Activated CD4-positive, alpha-beta T cell treated with anti-CD3 and anti-CD28 coated beads, Interleukin-2, Interleukin-4, amounts not matched to agents 100 ng/mL and 50 ng/mL, durations not matched to agents 16 hours and 8 hours (primary cell): Measurements from ENCODE around the gene TSPAN18.

Source experiments
- DNase-seq: peaks from one replicate; pipeline ENCODE4 v3.0.0-alpha.2; 2020; ENCODE audit warnings: low spot score

TSPAN18 gene

GRCh38 chr11:44887636-44888035, 160.9 kb downstream of the TSPAN18 start:
- DNase-seq, result no peak

- DNase-seq, result no peak
Observed at GRCh38 chr11:44889266-44889665, 162.5 kb downstream of the TSPAN18 start.

GRCh38 chr11:44892843-44893242, 166.1 kb downstream of the TSPAN18 start:
- DNase-seq, result no peak

- no peak for DNase-seq
Observed at GRCh38 chr11:44893308-44893822, 166.6 kb downstream of the TSPAN18 start.

GRCh38 chr11:44893846-44894617, 167.3 kb downstream of the TSPAN18 start:
- peak; percentile 48 for DNase-seq

- no peak for DNase-seq
Observed at GRCh38 chr11:44899959-44900358, 173.2 kb downstream of the TSPAN18 start.

GRCh38 chr11:44901120-44901633, 174.4 kb downstream of the TSPAN18 start:
- DNase-seq, result no peak

GRCh38 chr11:44901786-44902185, 175.0 kb downstream of the TSPAN18 start:
- no peak for DNase-seq

GRCh38 chr11:44903035-44903434, 176.3 kb downstream of the TSPAN18 start:
- DNase-seq, result no peak

GRCh38 chr11:44903518-44903917, 176.8 kb downstream of the TSPAN18 start:
- no peak for DNase-seq

GRCh38 chr11:44904261-44905020, 177.7 kb downstream of the TSPAN18 start:
- DNase-seq, result no peak

- no peak for DNase-seq
Observed at GRCh38 chr11:44905131-44905866, 178.5 kb downstream of the TSPAN18 start.

GRCh38 chr11:44906649-44907048, 179.9 kb downstream of the TSPAN18 start:
- DNase-seq, result no peak

GRCh38 chr11:44909557-44909956, 182.8 kb downstream of the TSPAN18 start:
- no peak for DNase-seq

GRCh38 chr11:44910591-44910990, 183.8 kb downstream of the TSPAN18 start:
- no peak for DNase-seq

- DNase-seq, result peak; percentile 86
Observed at GRCh38 chr11:44911029-44911814, 184.5 kb downstream of the TSPAN18 start.

- no peak for DNase-seq
Observed at GRCh38 chr11:44912270-44912987, 185.7 kb downstream of the TSPAN18 start.

- no peak for DNase-seq
Observed at GRCh38 chr11:44913502-44913901, 186.7 kb downstream of the TSPAN18 start.

- no peak for DNase-seq
Observed at GRCh38 chr11:44914105-44914504, 187.3 kb downstream of the TSPAN18 start.

GRCh38 chr11:44915004-44915403, 188.2 kb downstream of the TSPAN18 start:
- no peak for DNase-seq

- DNase-seq, result no peak
Observed at GRCh38 chr11:44915621-44916020, 188.9 kb downstream of the TSPAN18 start.
